ENCODE data around the gene GTPBP4. TPM values are rescaled to one million over a fixed set of nuclear protein-coding genes. Genes with fewer than 3 reads are reported as not detected.

GTPBP4 gene
- total and polyA plus RNA-seq, 2 donors (not counting 1 experiment from before 2014, with no cell fraction given) = 28.7 to 34.4 TPM

DNA sequence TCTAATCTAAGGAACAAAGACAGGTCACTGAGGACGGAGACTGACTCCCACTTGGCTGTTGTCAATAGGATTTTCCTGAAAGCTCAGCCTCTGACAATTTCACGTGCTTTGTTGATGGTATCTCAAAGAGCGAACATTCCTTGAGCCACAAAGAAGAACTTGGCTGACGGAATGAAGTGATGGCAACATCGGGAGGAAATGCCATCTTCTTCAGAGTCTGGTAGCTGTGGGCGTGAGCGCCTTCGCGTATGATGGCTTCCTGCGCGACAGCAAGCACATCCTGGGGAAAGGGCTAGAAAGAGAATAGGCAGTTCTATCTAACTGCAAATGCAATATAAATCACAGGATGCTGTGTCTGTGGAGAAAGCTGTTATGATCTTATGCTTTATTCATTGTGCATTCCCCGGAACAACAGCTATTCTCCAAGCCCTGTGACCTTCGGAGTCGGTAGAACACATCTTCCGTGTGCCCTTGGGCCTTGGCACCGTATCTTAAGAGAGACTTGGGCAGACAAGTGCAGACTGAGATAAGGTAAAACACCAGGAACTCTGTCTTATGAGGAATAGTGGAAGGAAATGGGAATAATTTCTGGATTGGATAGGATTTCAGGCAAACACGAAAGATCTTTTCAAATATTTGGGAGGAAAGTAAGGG is 19.6 kb upstream of the GTPBP4 start:
- peak in 1 of 2 donors; percentile 47 for DNase-seq (ENCODE audit: low read depth in 2 of 2)
- Histone ChIP-seq H4K20me1 (ENCODE audit: control insufficient read depth, extremely low read depth, insufficient read depth, low read length) (no peaks in the 10 kb centered on the region), H3K4me3 (replicated peaks in 1 of 4; ENCODE audit: control extremely low read depth in 1 of 4, insufficient read depth in 1 of 4, low read depth in 3 of 4, low read length in 4 of 4) (no peak overlapping the region), H3K9me3 (ENCODE audit: control insufficient read depth, insufficient read depth, low read depth, low read length) (no peaks in the 10 kb centered on the region), H3K4me1 (ENCODE audit: control insufficient read depth, extremely low read depth, insufficient read depth, low read length) (peaks cover 5% of the 10 kb centered on the region), H3K79me2 (ENCODE audit: control insufficient read depth, insufficient read depth, low read length) (no peaks in the 10 kb centered on the region), H3K4me2 (ENCODE audit: extremely low read depth, insufficient read depth, low read length) (no peak overlapping the region), H2AFZ (ENCODE audit: low read length) (no peak overlapping the region), H3K9ac (ENCODE audit: insufficient read depth, low read length) (no peak overlapping the region), H3K36me3 (ENCODE audit: control insufficient read depth, insufficient read depth, low read length) (no peaks in the 10 kb centered on the region), H3K27ac (ENCODE audit: insufficient read depth, low read length) (no peak overlapping the region), H3K27me3 (ENCODE audit: control insufficient read depth, insufficient read depth, low read length) (no peaks in the 10 kb centered on the region)
- TF ChIP-seq, protein P1, sequence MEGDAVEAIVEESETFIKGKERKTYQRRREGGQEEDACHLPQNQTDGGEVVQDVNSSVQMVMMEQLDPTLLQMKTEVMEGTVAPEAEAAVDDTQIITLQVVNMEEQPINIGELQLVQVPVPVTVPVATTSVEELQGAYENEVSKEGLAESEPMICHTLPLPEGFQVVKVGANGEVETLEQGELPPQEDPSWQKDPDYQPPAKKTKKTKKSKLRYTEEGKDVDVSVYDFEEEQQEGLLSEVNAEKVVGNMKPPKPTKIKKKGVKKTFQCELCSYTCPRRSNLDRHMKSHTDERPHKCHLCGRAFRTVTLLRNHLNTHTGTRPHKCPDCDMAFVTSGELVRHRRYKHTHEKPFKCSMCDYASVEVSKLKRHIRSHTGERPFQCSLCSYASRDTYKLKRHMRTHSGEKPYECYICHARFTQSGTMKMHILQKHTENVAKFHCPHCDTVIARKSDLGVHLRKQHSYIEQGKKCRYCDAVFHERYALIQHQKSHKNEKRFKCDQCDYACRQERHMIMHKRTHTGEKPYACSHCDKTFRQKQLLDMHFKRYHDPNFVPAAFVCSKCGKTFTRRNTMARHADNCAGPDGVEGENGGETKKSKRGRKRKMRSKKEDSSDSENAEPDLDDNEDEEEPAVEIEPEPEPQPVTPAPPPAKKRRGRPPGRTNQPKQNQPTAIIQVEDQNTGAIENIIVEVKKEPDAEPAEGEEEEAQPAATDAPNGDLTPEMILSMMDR (conservative IDR thresholded peaks at IDR 0.05 in 1 of 2, IDR thresholded peaks at IDR 0.05 in 1 of 2; ENCODE audit: low read depth in 1 of 2, low read length in 2 of 2) = no peak
- no peak for TF ChIP-seq EZH2 (IDR thresholded peaks at IDR 0.05; ENCODE audit: low read length, missing control alignments)

- Histone ChIP-seq H3K4me1 (ENCODE audit: control insufficient read depth, extremely low read depth, insufficient read depth, low read length) (peaks cover 4% of the 10 kb centered on the region), H2AFZ (ENCODE audit: low read length) (no peak overlapping the region)
These were observed 18.6 kb upstream of the GTPBP4 start for GRCh38 chr10:969473-970150.

More at GRCh38 chr10:969473-970150, 18.6 kb upstream of the GTPBP4 start:
- no peak for TF ChIP-seq EZH2 (IDR thresholded peaks at IDR 0.05; ENCODE audit: low read length, missing control alignments)
- TF ChIP-seq, protein P1 (conservative IDR thresholded peaks at IDR 0.05 in 1 of 2, IDR thresholded peaks at IDR 0.05 in 1 of 2; ENCODE audit: low read depth in 1 of 2, low read length in 2 of 2) = no peak
- H3K36me3 ChIP-seq (ENCODE audit: control insufficient read depth, insufficient read depth, low read length) = no peaks in the 10 kb centered on the region
- H3K9me3 ChIP-seq (ENCODE audit: control insufficient read depth, insufficient read depth, low read depth, low read length) = no peaks in the 10 kb centered on the region
- H4K20me1 ChIP-seq (ENCODE audit: control insufficient read depth, extremely low read depth, insufficient read depth, low read length) = no peaks in the 10 kb centered on the region
- no peak overlapping the region for H3K9ac ChIP-seq (ENCODE audit: insufficient read depth, low read length)
- H3K27ac ChIP-seq (ENCODE audit: insufficient read depth, low read length) = no peak overlapping the region
- no peak for DNase-seq (ENCODE audit: low read depth in 2 of 2)
- no peaks in the 10 kb centered on the region for H3K79me2 ChIP-seq (ENCODE audit: control insufficient read depth, insufficient read depth, low read length)
- H3K27me3 ChIP-seq (ENCODE audit: control insufficient read depth, insufficient read depth, low read length) = no peaks in the 10 kb centered on the region
- H3K4me3 ChIP-seq (replicated peaks in 1 of 4; ENCODE audit: control extremely low read depth in 1 of 4, insufficient read depth in 1 of 4, low read depth in 3 of 4, low read length in 4 of 4) = no peak overlapping the region
- H3K4me2 ChIP-seq (ENCODE audit: extremely low read depth, insufficient read depth, low read length) = no peak overlapping the region
